Ishikawa (cell line): ENCODE data around the gene LRRC2.

ENCODE experiments used
- CEBPB ChIP-seq: IDR thresholded peaks from 2 replicates; pipeline ENCODE4 v1.6.1; 2012
- CREB1 ChIP-seq: IDR thresholded peaks from 2 replicates; pipeline ENCODE4 v1.6.1; 2012; ENCODE audit warnings: low read depth
- EGR1 ChIP-seq: IDR thresholded peaks from 2 replicates; pipeline ENCODE4 v1.6.1; 2012
- EP300 ChIP-seq: IDR thresholded peaks from 2 replicates; pipeline ENCODE4 v1.6.1; 2012; ENCODE audit warnings: borderline replicate concordance
- FOXM1 ChIP-seq: IDR thresholded peaks from 2 replicates; pipeline ENCODE4 v1.6.1; 2012; ENCODE audit warnings: low read depth, borderline replicate concordance
- MAX ChIP-seq: IDR thresholded peaks from 2 replicates; pipeline ENCODE4 v1.6.1; 2012
- NFIC ChIP-seq: IDR thresholded peaks from 2 replicates; pipeline ENCODE4 v1.6.1; 2012
- RAD21 ChIP-seq: IDR thresholded peaks from 2 replicates; pipeline ENCODE4 v1.6.1; 2012; ENCODE audit warnings: low read depth
- REST ChIP-seq: IDR thresholded peaks from 2 replicates; pipeline ENCODE4 v1.6.1; 2012; ENCODE audit warnings: low read depth, mild to moderate bottlenecking
- TAF1 ChIP-seq: IDR thresholded peaks from 2 replicates; pipeline ENCODE4 v1.6.1; 2012; ENCODE audit warnings: low read depth, mild to moderate bottlenecking
- TCF12 ChIP-seq: IDR thresholded peaks from 2 replicates; pipeline ENCODE4 v1.6.1; 2012; ENCODE audit warnings: low read depth
- TEAD4 ChIP-seq: IDR thresholded peaks from 2 replicates; pipeline ENCODE4 v1.6.1; 2012
- USF1 ChIP-seq: IDR thresholded peaks from 2 replicates; pipeline ENCODE4 v1.6.1; 2012
- YY1 ChIP-seq: IDR thresholded peaks from 2 replicates; pipeline ENCODE4 v1.6.1; 2012; ENCODE audit warnings: low read depth
- ZBTB7A ChIP-seq: IDR thresholded peaks from 2 replicates; pipeline ENCODE4 v1.6.1; 2012; ENCODE audit warnings: low read depth

The LRRC2 gene

GRCh38 chr3:46491089-46492070 is 74.7 kb downstream of the LRRC2 start:
- TF ChIP-seq YY1 (no peak), CREB1 (no peak), RAD21 (no peak), TCF12 (no peak), MAX (no peak), FOXM1 (no peak), EP300 (no peak), TEAD4 (no peak), CEBPB (no peak), EGR1 (no peak), TAF1 (no peak), REST (no peak), ZBTB7A (no peak), USF1 (no peak), NFIC (no peak)

GRCh38 chr3:46490338-46491084 is 75.6 kb downstream of the LRRC2 start:
- TF ChIP-seq CREB1 (no peak), TAF1 (no peak), ZBTB7A (no peak), TEAD4 (no peak), RAD21 (no peak), EP300 (no peak)

- TF ChIP-seq CREB1 (no peak), EGR1 (no peak), MAX (no peak), TAF1 (no peak), USF1 (no peak), REST (no peak), RAD21 (no peak), TEAD4 (no peak), FOXM1 (no peak), TCF12 (no peak), ZBTB7A (no peak), EP300 (no peak), NFIC (no peak)
Observed at GRCh38 chr3:46489875-46490274, 76.2 kb downstream of the LRRC2 start.

- no peak for TF ChIP-seq FOXM1
- TF ChIP-seq NFIC, result no peak
- no peak for TF ChIP-seq MAX
- no peak for TF ChIP-seq TCF12
- no peak for TF ChIP-seq USF1
- no peak for TF ChIP-seq TEAD4
- TF ChIP-seq CEBPB, result no peak
- no peak for TF ChIP-seq ZBTB7A
- TF ChIP-seq CREB1, result no peak
- TF ChIP-seq EP300, result no peak
- no peak for TF ChIP-seq RAD21
- no peak for TF ChIP-seq YY1
- TF ChIP-seq REST, result no peak
- no peak for TF ChIP-seq TAF1
- no peak for TF ChIP-seq EGR1
Observed at GRCh38 chr3:46489381-46489780, 76.7 kb downstream of the LRRC2 start.
